HG02623 (cell line): Measurements from ENCODE around the gene DEPDC7.
A peak's percentile ranks its signal among the peaks of the same experiment; 100 is the strongest.
"Not testable (repeated sequence)": the region's sequence is repeated elsewhere in the genome, so short reads cannot be mapped to it uniquely, and the experiment has no call there.

ENCODE experiments used
- ATAC-seq: cut with Tn5 transposase; IDR thresholded peaks from one replicate; pipeline ENCODE4 v1.9.1; 2021; ENCODE audit warnings: moderate library complexity; ENCODE audit not compliant: unreplicated experiment

Gene DEPDC7

DNA sequence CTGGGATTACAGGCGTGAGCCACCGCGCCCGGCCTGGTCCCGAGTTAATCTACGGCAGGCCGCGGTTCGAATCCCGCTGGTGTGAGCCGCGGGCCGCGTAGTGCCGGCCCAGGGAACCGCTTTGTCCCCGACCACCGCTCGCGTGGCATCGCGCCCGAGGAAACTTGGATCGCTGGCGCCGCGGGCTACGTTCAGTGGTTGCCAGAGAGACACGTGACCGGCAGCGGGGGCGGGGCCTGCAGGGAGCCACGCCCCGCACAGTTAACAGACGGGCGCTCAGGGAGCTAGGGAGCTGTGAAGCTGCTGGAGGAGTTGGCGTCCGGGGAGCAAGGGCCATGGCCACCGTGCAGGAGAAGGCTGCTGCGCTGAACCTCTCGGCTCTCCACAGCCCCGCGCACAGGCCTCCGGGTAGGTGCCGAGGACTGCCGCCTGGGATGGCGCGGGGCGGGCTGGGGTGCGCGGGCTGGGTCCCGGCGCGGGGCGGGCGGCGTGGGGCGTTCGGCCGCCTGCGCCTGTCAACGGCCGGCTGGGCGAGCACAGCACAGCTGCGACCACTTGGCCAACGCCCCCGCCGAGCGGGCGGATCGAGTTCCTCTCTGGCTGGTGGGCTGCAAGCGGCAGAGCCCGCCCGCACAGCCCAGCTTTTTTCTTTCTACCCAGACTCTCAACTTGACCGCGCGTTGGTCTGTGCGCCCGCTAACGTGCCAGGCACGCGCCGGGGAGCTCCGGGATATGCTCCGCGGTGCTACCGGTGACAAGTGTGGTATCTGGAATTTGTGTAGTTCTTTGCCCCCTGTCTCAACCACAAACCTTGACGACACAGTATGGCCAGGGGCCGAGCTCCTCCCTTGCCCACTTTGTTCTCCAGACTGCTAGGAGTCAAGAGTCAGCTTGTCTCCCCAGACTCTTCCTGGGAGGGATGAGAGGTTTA is at the start of gene DEPDC7:
Gene DEPDC7, plus strand, starts transcription at position 258 of the 931 bp plus-strand sequence. Its CDS starts 78 bp downstream, at position 336.
- ATAC-seq: peak; percentile 50

DNA sequence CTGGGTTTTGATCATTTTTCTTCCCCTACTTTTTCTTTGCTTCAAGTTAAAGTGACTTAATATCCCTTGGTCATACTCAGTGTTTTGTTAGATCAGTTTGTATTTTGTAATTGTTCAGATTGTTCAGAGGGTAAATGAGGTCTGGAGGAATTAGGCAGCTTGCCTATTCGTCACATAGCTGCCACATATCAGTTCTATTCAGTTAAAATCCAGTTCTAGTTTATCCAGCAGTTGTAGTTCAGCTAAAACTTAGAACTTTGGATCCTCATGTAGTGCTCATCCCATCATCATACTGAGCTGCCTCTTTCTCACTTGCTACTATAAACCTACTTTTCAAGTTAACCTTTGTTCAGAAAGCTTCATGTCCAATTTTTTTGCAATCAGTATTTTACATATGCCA is 47.1 kb upstream of the DEPDC7 start:
- ATAC-seq: no peak

DNA sequence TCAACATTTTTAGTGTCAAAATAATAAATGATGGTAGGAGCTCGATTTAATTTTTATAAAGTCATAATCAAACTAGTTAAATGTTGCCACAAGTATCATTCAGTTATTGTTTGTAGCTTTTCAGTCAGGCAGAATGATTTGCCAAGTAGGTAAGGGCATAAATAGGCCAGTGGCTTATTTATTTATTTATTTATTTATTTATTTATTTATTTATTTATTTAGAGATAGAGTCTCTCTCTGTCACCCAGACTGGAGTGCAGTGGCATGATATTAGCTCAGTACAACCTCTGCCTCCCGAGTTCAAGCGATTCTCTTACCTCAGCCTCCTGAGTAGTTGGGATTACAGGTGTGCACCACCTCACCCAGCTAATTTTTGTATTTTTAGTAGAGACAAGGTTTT is 43.4 kb upstream of the DEPDC7 start:
- not testable (repeated sequence) for ATAC-seq

DNA sequence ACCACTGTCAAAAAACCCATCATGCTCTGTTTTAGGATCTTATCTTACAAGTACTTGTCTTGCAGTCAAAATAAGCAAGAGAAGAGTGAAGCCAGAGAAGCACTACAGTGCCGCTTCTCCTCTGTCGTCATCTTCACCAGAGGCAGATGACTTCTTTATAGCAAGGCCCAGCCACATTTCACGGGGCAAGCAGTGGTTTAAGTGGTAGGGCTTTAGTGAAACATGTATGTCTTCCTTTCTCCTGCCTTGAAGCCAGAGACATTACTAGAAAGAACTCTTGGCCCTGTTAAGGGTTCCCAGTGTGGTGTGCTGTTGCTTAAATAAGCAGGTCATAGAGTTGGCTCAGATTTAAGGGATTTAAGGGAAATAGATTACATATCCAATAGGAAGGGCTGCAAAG is 42.9 kb upstream of the DEPDC7 start:
- ATAC-seq: no peak

DNA sequence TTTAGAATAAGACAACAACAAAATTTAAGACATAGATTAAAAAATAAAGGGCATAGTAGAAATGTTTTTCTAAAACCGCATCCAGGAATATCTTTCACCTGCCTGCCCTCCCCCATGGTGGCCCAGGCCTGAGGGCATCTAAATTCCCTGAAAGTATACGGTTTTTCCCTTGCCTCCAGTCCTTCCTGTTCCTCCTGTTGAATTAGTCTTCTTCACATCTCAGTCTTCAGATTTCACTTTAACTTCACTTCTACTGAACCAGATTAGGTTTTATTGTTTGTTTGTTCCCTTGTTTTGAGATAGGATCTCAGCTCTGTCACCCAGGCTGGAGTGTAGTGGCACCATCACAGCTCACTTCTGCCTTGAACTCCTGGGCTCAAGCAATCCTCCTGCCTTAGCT is 33.1 kb upstream of the DEPDC7 start:
- ATAC-seq: no peak

DNA sequence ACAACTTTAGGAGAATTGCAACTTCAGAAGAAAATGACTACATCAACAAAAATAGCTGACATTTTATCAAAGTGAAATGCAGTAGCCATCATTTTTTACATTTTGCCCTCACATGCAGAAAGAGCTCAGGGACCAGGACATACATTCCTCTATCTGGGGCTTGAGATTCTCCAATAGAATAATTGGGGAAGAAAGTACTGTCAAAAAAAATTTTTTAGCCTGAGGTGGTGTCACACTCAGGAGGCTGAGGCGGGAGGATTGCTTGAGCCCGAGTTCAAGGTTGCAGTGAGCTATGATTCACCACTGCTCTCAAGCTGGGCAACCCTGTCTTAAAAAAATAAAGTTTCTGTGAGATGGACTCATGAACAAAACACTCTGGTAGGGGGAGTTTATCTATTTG is 32.2 kb upstream of the DEPDC7 start:
- no peak for ATAC-seq

DNA sequence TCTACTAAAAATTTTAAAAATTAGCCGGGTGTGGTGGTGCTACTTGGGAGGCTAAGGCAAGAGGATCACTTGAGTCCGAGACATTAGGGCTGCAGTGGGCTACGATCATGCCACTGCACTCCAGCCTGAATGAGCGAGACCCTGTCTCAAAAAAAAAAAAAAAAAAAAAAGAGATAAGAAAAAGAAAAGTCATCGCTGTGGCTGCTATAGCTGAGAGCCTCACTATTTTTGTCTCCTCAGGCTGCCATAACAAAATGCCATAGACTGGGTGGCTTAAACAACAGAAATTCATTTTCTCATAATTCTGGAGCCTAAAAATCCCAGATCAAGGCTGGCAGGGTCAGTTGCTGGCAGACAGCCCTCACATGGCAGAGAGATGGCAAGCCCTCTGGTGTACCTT is 30.1 kb upstream of the DEPDC7 start:
- ATAC-seq: no peak

DNA sequence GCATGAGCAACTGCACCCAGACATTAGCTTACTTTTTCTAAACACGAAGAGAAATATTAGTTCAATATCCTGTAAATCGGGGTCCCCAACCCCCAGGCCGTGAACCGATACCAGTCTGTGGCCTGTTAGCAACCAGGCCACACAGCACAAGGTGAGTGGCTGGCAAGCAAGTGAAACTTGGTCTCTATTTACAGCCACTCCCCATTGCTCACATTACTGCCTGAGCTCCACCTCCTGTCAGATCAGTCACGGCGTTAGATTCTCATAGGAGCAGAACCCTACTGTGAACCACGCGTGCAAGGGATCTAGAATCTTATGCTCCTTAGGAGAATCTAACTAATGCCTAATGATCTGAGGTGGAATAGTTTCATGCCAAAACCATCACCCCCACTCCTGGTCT is 27.8 kb upstream of the DEPDC7 start:
- ATAC-seq: no peak

DNA sequence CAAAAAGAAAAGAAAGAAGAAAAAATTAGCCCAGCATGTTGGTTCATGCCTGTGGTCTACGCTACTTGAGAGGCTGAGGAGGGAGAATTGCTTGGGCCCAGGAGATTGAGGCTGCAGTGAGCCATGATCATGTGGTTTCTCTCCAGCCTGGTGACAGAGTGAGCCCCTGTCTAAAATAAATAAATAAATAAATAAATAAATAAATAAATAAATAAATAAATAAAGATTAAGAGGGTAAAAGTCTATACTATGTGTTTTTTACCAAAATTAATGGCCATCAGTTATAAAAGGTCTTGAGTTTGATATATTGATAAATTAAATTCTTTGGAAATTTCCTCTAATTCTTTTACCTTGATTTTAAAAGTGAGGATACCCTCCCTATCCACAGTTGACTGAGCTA is 25.2 kb upstream of the DEPDC7 start:
- ATAC-seq: no peak

DNA sequence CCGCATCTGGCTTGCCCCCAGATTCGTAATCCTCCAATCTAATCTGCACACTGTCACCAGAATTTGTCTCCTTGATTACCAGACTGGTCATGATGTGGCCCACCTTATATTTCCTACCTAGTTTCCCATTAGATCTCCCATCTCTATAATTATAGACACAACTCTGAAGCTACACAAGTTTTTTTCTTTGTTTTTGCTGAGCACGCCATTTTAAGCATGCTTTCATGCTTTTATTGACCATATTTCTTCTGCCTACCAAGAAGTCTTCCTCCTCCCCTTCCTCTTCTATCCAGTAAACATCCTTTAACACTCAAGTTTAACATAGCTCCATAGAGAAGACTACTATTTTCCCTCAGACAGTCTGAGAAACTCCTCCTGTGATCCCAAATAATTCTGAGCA is 24.3 kb upstream of the DEPDC7 start:
- ATAC-seq: no peak

DNA sequence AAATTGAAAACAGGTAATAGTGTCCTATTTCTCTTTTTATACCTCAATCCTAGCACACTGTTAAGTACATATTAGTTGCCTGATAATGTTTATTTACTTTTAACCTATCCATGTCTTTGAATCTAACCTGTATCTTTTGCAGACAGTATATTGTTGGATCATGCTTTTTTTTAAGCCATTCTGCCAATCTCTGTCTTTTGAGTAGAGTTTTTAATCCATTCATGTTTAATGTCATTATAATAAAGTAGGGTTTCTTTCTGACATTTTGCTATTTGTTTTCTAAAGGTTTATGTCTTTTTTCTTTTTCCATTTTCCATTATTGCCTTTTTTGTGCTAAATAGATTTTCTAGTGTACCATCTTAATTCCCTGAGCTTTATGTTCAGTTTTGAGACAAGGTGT is 23.8 kb upstream of the DEPDC7 start:
- no peak for ATAC-seq

DNA sequence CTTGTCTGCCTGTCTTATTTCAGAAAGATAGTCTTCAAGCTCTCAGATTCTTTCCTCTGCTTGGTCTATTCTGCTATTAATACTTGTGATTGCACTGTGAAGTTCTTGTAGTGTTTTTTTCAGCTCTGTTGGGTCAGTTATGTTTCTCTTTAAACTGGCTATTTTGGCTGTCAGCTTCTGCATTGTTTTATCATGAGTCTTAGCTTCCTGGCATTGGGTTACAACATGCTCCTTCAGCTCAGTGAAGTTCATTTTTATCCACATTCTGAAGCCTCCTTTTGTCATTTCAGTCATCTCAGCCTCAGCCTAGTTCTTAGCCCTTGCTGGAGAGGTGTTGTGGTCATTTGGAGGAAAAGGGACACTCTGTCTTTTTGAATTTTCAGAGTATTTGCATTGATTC is 15.5 kb upstream of the DEPDC7 start:
- ATAC-seq: no peak

DNA sequence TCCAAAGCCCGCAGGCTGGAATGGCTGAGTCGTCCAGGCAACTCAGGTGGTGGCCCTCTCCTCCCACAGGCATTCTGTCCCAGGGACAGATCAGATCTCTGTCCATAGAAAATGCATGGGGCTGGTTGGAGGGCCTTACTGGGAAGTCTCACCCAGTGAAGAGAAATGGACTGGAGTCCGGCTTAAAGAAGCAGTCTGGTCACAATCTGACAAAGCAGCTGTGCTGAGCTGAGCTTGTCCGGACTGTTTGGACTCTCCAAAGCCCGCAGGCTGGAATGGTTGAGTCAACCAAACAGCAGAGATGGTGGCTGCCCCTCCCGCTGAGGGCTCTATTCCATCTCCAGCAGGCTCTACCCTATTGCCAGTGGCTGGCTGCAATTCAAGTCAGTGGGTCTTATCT is 14.4 kb upstream of the DEPDC7 start:
- ATAC-seq: no peak

DNA sequence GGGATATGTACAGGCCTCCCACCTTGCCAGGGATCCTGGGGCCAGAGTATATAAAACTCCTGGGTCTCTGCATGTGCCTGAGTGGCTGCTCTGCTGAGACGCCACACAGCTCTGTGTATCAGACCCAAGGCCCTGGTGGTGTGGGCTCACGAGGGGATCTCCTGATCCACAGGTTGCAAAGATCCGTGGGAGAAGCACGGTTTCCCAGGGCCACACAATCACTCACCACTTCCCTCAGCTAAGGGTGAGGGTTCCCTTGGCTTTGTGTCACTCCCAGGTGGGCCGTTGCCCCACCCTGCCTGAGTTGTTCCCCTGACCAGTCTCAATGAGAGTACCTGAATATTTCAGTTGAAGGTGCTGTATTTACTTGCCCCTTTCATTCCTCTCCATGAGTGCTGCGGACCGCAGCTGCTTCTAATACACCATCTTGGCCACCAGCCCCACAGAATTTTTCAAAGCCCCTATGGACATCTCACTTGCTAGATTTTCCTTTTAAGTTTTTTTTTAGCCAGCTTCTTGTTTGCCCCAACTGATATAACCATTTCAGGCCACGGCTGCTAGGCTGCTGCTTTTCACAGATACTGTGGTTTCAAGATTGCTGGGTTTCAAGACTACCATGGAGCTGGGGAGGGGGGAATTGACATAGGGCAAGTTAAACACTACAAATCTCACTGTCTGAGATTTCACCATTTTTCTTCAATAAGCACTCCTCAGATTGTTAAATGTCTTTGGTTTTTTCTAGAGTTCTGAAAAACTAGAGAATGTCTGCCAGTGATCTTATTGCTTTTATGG is 13.7 kb upstream of the DEPDC7 start:
- no peak for ATAC-seq

DNA sequence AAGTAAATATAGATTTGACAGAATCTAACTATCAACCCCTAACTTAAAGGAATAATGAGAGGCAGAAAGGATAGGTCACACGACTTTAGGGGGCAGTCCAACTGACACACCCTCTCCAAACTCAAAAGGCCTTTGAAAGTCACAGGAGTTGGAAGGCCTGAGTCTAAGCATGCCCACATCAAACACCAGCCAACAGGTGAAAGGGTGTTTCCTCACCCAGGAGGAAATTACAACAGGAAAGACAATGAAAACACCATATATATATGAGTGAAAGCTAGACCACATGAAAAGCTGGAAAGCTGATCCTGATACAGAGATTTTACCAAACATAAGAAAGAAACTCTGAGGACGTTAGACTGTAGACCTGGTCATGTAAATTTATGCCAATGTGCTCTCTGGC is 10.5 kb upstream of the DEPDC7 start:
- no peak for ATAC-seq

DNA sequence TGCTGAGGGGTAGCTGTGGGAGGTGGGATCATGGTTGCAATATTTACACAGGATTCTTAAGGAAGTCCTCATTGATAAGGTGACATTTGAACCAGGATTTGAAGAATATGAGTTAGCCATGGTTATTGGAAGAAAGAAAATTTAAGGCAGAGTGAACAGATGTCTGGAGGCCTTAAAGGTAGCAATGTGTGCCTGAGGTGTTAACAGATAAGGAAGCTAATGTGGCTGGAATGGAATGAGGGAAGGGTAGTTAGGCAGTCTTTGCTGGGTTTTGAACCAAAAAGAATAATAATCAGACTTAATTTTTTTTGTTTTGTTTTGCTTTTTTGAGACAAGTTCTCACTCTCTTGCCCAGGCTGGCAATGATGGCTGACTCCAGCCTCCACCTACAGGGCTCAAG is 9.7 kb upstream of the DEPDC7 start:
- ATAC-seq: no peak

DNA sequence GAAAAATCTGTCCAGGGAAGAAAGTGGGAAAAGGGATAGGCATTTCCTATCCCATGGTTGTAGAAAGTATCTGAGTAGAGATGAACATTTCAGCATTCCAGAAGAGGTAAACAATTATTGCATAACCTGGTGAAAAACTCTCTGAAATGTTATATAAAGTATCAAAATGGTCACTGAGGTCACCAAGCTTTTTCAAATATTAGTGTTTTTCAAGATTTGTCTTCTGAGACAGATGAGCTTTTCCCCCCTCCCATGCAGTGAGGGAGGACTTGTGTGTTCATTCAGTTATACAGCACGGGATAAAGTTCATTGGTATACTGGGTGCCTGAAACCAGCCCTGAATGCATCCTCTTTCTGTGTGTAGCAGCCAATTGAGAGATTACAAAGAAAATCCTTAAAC is 1.9 kb upstream of the DEPDC7 start:
- no peak for ATAC-seq

DNA sequence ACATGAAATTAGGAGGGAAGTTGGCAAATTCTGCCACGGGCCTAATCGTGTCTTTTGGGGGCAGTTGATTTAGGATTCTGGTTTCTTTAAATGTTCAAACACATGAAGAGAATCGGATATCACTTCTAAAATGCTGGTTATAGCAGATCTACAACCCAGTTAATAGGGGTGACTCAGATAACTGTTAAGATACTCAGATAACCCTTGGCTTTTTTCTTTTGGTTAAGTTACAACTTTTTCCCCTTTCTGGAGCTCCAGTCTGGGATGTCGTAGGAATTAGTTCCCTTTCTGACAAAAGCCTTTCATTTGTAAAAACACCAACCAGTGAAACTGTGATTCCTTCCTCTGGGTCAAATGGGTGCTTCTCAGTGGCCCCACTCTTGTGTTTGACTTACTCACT is 976 bp downstream of the DEPDC7 start:
- no peak for ATAC-seq

DNA sequence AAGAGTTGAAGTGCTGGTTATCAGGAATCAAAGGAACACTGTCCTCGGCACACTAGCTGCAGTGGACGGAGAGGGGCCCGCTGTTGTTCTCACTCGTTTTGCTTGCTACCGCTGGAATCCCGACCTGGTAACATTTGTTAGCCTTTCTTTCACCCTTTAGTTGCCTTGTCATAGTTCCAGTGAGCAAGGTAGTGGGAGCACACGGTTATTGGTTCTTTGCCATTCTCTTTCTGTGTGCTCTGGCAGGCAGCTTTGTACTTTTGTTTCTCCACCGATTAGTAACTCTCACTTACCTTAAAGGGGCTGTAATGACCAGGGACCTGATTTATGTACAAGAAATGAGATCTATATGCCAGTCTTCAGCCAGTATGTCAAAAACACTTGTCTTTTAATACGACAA is 1.8 kb downstream of the DEPDC7 start:
- ATAC-seq: no peak

DNA sequence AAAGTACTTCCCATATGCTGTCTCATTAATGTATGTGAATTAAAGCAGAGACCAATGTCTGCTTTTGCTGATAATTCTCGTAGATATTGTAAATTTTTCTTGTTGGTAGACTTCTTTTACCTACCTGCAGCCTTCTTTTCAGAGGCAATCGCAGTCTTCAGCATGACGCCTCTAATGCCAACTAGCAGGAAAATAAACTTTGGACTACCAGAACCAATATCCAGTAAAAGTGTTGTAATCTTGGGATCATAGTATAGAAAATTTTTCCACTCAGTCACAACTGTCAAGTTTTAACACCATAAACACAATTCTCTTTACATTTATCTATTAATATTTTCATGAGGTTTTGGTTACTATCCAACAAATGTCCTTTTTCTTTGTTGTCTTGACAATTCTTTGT is 2.3 kb downstream of the DEPDC7 start:
- no peak for ATAC-seq

DNA sequence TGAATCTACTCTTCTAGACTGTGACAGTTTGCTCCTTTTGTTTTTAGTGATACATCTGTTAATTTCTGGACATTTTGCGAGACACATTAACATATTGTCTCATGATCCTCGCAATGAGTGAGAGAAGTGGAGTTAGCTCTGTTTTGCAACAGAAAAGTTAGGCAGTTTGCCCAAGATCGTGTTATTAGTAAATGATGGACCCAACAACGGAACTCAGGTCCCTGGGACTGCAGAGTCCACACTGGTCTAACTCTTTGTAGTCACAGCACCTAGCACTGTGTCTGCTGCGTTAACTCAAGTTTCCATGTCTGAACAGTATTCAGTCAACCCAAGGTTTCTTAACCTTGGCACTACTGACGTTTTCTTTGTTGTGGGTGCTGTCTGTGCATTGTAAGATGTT is 3.2 kb downstream of the DEPDC7 start:
- ATAC-seq: no peak

DNA sequence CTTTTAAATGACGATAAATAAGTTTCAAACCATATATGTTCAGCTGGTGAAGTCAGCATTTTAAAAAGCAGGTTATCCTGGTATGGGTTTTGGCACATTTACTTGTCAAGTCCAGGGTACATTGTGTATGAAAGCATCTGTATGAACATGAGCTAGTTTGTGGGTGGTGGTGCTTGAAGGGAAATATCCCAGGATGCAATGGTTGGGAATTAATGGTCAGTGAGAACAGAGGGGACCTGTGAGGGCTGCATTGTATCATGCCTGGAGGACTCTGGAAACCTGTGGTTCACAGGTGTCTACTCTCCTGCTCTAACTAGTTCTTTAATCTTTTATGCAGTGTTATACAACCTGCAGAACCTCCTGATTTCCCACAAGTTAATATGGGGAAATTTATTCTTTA is 5.8 kb downstream of the DEPDC7 start:
- ATAC-seq: no peak
